T-helper 2 cell (primary cell): ENCODE measurements around the gene CHD2.
"Not testable (repeated sequence)": the region's sequence is repeated elsewhere in the genome, so short reads cannot be mapped to it uniquely, and the experiment has no call there.

Experiments
- DNase-seq, 5 experiments: peaks; one replicate each; pipeline versions ENCODE4 v3.0.0 to v3.0.0-alpha.2; 2012 to 2022

The CHD2 gene

DNA sequence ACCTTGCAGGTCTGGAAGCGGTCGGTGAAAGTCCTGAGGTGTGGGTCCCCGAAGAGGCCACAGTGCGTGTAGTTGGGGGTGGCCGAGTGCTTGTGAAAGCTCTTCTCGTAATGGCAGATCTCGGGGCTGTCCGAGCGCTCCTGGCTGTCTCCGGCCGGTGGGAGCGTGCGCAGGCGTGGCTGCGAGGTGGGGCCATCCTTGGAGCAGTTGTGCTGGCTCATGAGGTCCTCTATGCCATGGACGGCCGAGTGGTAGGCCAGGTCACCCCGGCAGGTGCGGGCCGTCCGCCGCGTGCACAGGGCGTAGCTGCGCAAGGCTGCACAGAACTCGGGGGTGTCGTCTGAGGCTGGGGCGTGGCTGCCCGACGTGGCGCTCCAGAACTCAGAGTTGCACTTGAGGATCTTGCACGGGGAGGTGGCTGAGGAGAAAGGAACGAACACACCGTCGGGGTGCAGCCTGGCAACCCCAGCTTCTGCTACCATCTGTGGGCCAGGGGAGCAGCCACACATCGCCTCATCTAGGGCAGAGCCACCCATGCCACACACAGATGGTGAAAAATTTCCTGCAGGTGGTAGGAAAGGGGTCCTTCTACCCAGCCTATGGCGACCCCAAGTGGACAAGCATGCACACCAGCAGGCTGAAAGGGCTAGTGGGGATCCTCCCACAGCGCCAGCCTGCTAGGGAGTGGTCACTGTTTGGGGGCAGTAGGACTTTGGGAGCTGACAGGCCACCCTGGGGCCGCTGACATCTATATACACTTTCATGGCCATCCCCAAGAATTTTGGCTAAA, 152.2 kb downstream of the CHD2 start:
- no peak for DNase-seq

DNA sequence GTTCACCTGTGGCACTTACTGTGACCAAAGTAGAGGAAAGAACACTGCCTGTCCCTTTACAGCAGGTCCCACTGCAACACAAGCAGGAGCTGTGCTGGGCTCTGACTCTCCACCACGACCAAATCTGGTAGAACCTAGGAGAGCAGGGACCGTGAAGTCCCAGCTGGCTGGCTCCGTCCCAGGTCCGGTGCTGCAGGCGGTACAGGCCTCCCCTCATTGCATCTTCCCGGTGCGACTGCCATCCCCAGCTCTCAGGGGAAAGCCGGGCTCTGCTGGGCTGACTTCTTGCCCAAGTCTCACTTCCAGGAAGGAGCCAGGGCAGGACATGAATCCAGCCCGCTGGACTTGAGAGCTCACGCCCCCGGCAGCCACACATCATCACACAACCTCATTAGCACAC, 155.1 kb downstream of the CHD2 start:
- DNase-seq, result no peak

DNA sequence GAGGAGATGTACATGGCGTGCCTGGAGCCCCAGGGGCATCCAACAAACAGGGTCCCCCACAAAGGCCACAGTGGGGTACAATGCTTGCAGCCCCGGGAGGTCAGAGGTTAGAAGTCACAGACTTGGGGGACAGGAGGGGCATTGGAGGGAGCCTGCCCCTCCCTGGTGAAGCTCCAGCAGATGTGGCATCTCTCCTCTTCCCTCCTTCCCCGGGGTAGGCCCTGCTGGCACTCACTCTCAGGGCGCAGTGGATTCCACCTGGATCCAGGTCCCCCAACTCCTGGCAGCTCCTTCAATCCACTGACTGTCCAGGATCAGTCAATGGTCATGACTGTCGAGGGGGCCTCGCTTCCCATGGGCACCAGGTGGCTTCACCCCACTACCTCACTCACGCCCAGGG, 156.7 kb downstream of the CHD2 start:
- DNase-seq, result no peak

DNA sequence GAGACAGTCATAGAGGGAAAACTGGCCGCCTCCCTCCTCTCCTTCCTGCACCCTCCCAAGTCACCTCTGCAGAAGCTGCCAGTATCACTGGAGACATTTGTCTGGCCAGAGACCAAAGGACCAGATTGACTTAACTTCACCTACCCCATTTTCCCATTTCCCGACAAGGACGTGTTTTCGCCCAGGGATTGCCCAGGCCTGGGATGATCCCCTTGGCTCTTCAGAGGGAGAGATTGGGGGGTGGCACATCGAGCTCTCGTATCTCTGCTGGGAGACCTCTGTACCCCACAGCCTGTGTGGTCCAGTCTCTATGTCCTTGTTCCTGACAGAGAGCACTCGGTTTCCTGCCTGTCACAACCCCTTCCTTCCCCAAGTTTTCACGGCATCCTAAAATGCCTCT, 157.5 kb downstream of the CHD2 start:
- no peak for DNase-seq

DNA sequence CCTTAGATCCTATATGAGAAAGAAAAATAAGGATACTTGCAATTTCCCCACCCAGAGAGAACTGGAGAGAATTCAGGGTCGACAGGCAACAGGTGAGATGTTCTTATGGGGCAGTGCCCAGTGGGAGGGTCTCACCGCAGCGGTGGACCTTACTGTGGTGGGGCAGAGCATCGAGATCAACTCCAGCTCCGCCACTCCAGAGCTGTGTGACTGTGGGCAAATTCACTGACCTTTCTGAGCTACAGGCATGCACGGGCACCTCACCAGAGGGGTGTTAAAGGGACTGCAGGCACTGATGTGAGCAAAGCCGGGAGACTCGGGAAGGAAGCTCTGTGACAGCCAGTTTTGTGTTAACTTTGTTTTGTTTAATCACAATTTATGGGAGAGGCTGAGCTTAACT, 158.0 kb downstream of the CHD2 start:
- DNase-seq, result no peak

DNA sequence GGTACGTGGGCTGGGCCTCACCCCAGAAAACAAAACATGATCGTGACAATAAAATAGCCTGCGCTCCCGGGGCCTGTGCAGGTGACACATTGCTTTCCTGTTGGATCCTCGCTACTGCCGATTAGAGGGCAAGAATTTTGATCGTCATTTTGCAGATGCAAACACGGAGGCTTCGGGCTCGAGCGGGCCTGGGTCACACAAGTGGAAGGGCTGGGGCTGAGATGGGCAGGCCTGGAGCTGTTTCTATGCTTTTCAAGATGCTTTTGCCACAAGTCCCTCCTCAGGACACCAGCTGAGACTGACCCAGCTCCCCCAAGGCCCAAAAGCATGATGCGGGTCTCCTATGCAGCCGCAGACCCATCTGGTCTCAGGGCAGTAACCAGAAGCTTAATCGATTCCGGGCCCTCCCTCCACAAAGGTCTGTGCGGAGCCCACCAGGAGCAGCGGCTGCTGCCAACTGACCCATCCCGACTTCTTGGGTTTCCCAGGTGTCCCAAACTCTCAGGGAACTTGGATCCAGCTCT, 158.8 kb downstream of the CHD2 start:
- no peak for DNase-seq

DNA sequence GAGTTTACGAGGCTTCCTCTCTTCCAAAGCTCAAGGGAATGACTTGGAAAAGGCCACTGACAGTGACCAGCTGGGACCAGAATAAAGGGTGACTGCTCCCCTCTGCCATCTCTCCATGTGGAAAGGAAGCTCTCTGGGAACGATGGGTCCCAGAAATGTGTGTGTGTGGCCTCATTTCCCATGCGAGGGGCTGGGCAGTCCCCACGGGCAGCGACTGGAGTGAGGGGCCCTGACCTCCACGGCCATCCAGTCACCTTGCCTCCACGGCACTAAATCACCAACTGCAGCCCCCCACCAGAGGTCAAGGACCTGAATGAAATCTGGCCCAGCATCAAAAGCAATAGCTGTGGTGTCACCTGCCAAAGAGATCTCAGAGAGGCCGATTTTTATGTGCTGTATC, 159.3 kb downstream of the CHD2 start:
- DNase-seq, result no peak

DNA sequence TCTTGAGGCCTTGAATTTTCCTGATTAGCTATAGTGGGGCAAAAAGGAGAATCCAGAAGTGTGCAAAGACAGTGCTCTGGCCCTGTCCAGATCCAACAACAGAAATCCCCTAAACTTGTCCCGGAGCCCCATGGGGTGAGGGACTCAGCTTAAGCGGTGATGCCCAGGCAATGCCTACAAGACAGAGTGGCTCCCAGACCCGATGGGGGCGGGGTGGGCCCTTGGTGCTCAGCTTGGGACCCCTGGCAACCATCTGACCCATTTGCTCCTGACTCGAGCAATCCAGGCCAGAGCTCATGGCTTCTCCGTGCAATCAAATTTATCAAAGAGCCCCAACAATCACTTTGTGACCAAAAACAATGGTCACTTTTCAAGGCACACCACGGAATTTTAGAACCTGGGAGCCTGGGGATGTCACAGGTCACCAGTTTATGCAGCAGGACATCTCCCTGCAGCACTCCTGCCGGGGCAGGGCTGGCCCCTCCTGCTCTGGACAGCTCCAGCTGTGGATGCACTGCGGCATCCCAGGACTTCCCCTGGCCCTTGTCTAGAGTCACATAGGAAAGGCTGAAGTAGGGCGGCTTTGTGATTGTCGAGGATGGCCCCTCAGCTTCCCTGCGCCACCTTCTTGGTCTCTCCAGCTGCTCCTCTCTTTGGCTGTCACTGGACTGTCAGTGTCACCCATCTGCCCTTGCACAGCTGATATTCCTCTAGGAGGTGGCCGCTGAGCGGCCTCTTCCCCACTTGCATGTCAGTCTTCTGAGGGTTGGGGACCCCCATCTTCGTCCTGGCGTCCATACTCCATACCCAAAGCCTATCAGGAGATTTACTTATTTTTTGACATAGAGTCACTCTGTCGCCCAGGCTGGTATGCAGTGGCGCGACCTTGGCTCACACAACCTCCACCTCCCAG, 160.5 kb downstream of the CHD2 start:
- DNase-seq, result no peak

DNA sequence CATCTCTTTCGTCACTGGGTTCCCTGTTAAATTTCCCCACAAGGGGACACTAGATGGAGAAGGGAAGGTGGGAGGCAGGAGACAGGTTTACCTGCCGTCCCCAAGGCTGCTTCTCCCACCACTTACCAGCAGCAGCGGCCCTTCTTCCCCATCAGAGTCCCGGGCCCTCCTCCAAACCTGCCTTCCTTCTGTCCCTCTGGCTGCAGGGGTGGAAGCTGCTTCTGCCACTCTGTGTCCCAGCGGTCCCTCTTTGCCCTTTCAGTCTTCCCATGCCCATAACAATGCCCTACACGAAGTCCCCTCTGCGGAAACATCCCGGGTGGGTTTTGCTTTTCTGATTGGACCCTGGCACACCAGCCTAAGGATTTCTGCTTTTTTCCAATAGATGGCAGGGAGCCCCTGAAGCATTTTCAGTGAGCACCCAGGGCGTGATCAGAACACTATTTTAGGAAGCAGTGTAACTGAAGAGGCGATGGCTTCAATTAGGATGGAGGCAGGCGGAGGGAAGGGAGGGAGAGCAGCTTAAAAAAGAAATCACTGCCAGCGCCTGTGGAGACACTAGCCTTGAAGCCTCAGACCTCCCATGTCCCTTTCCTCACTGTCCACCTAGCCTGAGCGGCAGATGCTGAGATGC, 162.6 kb downstream of the CHD2 start:
- not testable (repeated sequence) for DNase-seq

DNA sequence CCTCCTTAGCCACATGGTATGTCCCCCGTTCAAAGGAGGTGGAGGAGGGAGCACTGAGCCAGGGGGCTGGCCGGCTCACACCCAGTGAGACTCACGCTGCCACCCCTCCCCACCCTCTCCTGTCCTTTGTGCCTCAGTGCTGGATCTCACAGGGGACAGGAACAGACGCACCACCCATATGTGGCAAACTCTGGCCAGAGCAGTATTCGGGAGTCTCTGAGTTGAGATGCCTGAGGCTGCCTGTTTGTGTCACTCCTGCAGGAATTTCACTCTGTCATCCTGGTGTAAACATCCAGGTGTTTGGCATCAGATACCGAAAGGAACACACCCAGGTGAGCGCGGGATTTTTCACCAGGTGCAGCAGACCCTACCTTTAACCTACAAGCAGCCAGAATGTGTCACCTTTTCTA, 163.1 kb downstream of the CHD2 start:
- DNase-seq, result no peak

DNA sequence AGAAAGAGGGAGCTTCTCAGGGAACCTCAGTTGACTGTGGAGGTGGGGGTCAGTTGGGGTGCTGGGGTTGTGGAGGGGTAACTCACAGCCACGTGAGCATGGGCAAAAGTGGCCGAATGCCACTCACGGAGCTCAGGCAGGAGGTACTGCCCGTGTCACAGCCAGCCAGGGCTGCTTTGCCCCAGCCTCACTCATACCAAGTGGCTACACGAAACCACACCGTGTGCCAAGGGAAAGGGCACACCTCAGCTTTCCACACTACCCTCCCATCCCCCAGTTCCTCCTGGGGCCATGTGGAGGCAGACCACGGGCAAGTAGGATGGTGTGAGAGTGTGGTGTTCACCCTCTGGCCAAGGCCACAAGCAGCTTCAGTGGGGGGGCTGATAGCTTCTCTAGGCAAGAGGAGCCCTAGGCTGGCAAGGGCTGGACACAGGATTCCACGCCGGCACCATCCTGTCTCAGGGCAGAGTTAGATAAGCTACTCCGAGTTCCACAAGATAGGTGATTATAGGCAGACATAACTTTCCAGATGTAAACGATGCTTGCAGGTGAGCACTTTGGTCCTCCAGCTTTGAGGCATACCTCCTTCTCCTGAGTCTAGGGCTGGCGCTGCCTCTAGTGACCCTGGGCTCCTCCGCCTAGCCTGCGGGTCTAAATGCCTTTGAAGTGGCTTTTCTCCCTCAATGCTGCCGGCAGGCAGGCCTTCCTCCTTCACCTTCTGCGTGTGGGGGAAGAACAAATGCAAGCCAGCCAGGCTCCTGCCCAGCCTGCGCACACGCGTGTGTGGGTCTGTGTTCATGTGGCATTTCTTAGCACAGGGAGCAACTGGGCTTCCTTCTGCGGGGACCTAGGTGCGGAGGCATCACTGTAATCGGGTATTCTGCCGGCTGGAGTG, 163.9 kb downstream of the CHD2 start:
- no peak for DNase-seq

DNA sequence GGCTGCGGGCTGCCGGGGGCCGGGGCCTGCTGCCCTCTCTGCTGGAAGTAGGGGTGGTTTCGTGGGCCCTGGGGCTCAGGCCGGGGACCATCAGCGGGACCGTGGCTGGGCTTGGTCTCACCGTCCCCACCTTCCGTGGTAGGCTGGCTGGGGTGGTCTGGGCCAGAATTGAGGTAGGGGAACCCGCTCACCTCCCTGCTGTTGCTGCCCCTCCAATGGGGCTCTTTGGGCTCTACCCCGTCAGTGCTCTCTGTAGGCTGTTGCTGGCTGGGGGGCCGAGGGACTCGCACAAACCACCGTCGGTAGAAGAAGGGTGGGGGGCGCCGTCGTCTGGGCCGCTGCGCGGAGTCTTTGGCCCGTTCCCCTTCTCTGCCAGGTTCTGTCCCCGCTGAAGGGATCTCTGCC, 165.5 kb downstream of the CHD2 start:
- DNase-seq, result no peak

DNA sequence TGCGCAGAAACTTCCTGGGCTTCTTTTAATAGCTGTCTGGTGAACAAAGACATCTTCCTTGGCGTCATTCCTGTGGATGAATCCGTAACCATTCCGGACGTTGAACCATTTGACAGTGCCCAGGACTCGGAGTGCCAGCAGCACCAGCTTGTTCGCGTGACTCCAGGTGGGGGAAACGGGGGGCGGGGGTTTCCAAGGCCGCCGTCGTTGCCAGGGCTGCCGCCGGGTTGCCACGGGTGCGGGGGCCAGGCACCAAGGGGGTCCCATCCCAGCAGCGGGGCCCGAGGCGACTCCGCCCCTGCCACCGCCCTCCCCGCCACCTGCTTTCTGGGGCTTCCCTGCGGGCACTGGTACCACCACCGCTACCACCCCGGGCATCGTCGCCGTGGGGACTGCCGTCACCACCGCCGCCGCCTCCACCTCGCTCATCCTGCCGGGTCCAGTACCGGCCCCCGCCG, 166.1 kb downstream of the CHD2 start:
- no peak for DNase-seq

DNA sequence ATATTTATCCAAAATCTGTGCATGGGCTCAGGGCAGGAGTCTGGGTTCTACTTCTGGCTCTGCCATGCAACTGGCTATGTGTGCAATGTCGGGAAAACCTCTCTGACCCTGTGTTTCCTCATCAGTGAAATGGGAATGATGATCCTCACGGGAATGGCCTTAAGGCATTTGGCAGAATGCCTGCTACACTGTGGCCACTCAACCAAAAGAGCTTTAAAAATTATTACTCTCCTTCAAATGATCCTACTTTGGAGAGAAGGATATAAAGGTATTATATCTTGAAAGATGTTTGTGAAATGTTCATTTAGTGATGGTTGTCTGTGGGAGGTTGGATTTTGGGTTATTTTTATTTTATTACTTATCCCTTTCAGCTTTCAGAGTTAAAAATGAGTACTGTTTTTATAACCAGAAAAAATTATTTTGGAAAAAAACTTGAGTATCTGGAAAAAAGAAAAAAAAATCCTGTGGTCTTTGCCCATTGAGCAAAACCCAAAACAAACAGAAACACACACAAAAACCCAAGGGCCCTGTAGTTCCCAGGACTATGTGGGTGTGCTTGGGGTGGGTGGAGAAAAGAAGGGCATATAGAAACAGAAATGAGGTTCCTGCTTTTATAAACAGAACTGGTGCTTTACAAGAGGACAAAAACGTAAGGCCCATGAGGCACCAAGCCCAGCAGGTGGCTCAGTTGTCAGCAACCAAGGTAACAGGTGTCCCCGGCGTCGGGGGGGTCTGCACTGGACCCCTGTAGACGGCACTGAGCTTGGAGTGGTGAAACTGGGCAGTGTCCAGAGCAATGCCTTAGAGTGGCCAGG, 166.9 kb downstream of the CHD2 start:
- no peak for DNase-seq

DNA sequence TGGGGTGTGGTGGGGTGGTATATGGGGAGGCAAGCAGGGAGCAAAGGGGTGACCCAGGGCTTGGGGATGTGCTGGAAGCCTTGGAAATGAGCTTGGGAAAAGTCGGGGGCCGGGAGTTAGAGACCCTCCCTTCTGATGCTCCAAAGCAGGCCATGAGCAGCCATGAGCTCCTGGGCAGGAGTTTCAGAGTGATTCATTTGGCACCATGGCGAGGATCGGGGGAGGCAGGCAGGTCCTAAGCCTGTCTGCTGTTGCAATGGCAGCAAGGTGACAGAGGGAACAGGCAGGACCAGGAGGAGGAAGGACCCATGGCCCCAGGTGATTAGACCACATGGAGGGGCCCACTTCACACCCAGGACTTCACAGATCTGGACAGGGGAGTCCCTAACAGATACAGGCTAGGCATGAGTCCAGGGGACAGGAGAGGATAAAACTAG, 167.5 kb downstream of the CHD2 start:
- DNase-seq, result no peak

DNA sequence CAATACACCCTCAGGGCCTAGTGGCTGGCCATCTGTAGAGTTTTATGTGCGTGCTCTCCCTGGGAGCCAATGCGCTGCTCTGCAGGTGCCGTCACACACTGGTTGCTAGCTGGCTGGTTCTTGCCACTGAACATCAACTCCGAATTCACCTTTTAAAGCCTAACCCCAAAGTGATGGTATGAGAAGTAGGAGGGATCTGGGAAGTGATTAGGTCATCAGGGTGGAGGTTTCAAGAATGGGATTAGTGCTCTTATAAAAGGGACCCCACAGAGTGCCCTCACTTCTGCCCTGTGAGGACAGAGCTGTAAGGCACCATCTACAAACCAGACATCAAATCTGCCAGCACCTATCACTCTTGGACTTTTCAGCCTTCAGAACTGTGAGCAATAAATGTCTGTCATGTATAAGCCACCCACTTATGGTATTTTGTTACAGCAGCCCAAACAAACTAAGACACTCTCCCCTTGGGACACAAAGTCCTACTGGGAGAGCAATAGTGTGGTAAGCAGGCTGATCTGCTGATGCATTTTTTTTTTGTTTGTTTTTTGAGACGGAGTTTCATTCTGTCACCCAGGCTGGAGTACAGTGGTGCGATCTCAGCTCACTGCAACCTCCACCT, 168.6 kb downstream of the CHD2 start:
- no peak for DNase-seq

DNA sequence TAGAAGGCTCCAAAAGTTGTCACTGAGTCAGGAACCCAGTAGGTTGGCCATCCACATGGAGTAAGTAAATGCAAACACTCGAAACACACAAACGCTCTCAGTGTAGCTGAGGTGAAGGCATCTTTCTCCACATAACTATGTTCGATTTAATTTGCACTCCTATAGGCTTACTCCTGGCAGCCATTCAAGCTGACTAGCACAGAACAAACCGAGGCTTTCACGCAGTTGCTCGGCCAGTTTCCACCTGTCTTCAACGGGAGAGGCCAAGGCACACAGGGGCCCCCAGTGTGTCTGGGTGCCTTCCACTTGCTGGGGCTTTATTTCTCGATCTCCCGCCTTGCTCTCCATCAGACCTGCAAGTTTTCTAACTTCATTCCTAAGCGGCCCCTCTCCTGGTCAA, 170.0 kb downstream of the CHD2 start:
- DNase-seq, result no peak

DNA sequence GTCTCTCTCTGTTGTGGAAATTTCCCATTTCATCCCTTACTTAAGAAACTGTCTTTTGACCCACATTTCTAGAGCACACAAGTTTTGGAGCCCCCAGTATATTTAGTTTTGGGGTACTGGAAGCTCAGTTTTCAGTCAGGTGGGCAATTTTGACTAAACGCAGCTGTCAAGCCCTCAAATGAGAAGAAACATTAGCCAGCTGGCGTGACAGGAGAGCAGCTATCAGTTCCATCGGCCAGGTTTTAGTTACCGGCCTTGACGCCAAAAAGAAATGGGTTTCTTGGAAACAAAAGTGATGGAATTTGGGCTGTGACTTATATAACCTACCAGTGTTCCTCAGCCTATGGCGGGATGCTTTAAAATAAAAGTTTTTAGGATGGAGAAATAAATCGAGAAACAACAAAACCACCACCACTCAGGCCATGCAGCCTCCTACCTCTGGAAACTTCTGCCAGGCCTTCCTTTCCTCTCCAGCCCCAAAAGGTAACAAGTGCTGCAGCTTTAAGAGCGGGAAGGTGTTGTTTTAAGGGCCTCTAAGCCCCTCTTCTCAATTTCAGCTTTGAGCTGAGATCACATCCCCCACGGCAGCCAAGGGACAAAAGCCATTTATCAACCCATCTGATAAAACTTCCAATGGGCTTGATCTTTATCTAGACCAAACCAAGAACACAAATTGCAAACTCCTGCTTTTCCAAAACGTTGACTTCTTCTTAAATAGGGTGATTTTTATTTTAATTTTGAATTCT, 170.6 kb downstream of the CHD2 start:
- no peak for DNase-seq

DNA sequence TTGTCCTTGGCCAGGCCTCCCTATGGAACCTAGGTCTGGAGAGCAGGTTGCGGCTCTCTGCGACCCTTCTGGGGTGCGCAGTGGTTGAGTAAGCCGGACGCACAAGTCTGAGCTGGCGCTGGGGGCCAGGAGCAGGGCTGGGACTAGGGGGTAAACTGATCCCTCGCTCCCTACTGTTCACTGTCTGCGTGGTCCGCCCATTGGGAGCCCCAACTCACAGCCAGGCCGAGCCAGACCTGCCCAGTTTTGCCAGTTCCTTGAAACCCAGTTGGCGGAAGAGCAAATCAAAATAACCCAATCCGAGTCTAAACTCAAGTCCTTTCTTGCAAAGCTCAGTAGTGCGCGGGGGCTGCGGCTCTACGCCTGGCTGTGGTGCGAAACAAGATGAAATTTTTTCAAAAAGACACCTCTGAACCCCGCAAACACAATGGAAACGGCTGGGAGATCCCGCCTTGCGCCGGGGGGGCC, 171.4 kb downstream of the CHD2 start:
- DNase-seq, result no peak

DNA sequence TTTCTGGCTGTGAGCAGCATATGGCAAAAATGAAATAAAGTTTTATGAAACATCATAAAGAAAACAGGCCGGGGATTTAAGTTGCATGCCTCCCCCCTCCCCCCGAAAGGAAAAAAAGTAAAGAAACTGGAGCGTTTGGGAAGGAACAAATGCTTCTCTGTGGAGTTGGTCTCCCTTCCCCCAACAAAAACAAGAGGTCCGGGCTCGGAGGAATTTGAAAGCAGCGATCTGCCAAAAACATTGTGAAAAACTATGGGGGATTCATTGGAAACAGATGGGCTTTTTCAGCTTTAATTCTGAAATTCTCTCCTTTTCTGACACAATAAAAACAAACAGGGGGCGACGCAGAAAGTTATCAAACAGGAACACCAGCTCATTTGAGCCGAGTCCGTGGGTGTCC, 171.9 kb downstream of the CHD2 start:
- no peak for DNase-seq
